ENCODE data around the gene SCUBE3. TPM values are rescaled to one million over a fixed set of nuclear protein-coding genes. Genes with fewer than 3 reads are reported as not detected.

Gene SCUBE3
- total RNA-seq, 1 experiment from 2014 or later = 0.05 TPM

- ChIA-PET POLR2A (no interaction called here), CTCF (interaction anchor here (1.7 to 2.5 kb wide), 2 partner anchors 8 to 253 kb away, joined by 6 to 10 read pairs; no protein-coding TSS in a partner anchor), RAD21 (ENCODE audit: low non-redundant PET in 1 of 2, low total read pairs in 2 of 2, uncharacterized antibody in 2 of 2, unreplicated experiment in 2 of 2) (interaction anchor here in 1 of 2 experiments (1.5 to 1.8 kb wide), 2 partner anchors 93 to 100 kb away, joined by 4 to 11 read pairs; no protein-coding TSS in a partner anchor)
- no peaks in the 10 kb centered on the region for H3K36me3 ChIP-seq (ENCODE audit: control insufficient read depth in 1 of 2, insufficient read depth in 2 of 2, low read length in 2 of 2)
- no peak overlapping the region for H2AFZ ChIP-seq (ENCODE audit: low read depth, low read length, poor library complexity, severe bottlenecking)
- TF ChIP-seq EZH2 (IDR thresholded peaks at IDR 0.05) (no peak), POLR2AphosphoS5 (IDR thresholded peaks at IDR 0.05; ENCODE audit: low read depth, low read length) (no peak), SP1 (IDR thresholded peaks at IDR 0.05; ENCODE audit: low read depth) (no peak), FOSL1 (IDR thresholded peaks at IDR 0.05; ENCODE audit: low read depth) (no peak), REST (IDR thresholded peaks at IDR 0.05; ENCODE audit: low read depth) (no peak), MAX (IDR thresholded peaks at IDR 0.05) (no peak), YY1 (IDR thresholded peaks at IDR 0.05; ENCODE audit: extremely low read depth, insufficient replicate concordance, low read depth, low read length) (no peak), ZFX (IDR thresholded peaks at IDR 0.05) (no peak), ZBTB33 (IDR thresholded peaks at IDR 0.05; ENCODE audit: extremely low read depth, insufficient replicate concordance, low read length) (no peak), EZH2phosphoT487 (IDR thresholded peaks at IDR 0.05; ENCODE audit: borderline replicate concordance) (no peak), TCF7L2 (IDR thresholded peaks at IDR 0.05; ENCODE audit: borderline replicate concordance, extremely low read depth, insufficient read depth, insufficient read length) (no peak), CBX3 (IDR thresholded peaks at IDR 0.05; ENCODE audit: low read depth) (no peak), SRF (IDR thresholded peaks at IDR 0.05; ENCODE audit: low read depth) (no peak), RAD21 (IDR thresholded peaks at IDR 0.05; ENCODE audit: low read depth) (no peak), SIN3A (IDR thresholded peaks at IDR 0.05; ENCODE audit: low read depth) (no peak), POLR2A (IDR thresholded peaks at IDR 0.05; ENCODE audit: borderline replicate concordance, extremely low read depth, insufficient read depth, insufficient read length) (no peak)
- TF ChIP-seq, protein P1, sequence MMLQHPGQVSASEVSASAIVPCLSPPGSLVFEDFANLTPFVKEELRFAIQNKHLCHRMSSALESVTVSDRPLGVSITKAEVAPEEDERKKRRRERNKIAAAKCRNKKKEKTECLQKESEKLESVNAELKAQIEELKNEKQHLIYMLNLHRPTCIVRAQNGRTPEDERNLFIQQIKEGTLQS (IDR thresholded peaks at IDR 0.05) = no peak
- H3K79me2 ChIP-seq (ENCODE audit: insufficient read depth, low read length) = no peaks in the 10 kb centered on the region
- H3K9ac ChIP-seq (ENCODE audit: low read length) = no peak overlapping the region
- intact Hi-C loops (cut with micrococcal nuclease) = no loop called here
- no peaks in the 10 kb centered on the region for H3K9me3 ChIP-seq (ENCODE audit: control insufficient read depth in 1 of 2, insufficient read depth in 1 of 2, low read depth in 1 of 2, low read length in 2 of 2)
- no peak overlapping the region for H3K4me2 ChIP-seq (ENCODE audit: low read length)
- H3K9me2 ChIP-seq (ENCODE audit: insufficient read depth) = no peaks in the 10 kb centered on the region
- DNase-seq (ENCODE audit: low read depth, low spot score) (no peak), ATAC-seq (no peak)
- H3K4me3 ChIP-seq (replicated peaks in 1 of 2; ENCODE audit: low read depth in 1 of 2, low read length in 2 of 2) = no peak overlapping the region
- H4K20me1 ChIP-seq (ENCODE audit: insufficient read depth) = no peaks in the 10 kb centered on the region
- H3K4me1 ChIP-seq (ENCODE audit: control insufficient read depth in 1 of 2, insufficient read depth in 2 of 2, low read length in 2 of 2) = no peaks in the 10 kb centered on the region
- BruUV-seq (replicated peaks) = no TSS peak
- H3K27ac ChIP-seq (ENCODE audit: low read depth, low read length) = no peak overlapping the region
- H3K27me3 ChIP-seq (ENCODE audit: insufficient read depth, low read length) = no peaks in the 10 kb centered on the region
Measured at GRCh38 chr6:35239581-35239980, 25.8 kb downstream of the SCUBE3 start.

Measured in HCT116 (cell line).